ENCODE results near the gene TSN. TPM values are rescaled to one million over a fixed set of nuclear protein-coding genes. Genes with fewer than 3 reads are reported as not detected.

Gene TSN
- total RNA-seq, 1 experiment from 2014 or later: 112 TPM

GRCh38 chr2:121736140-121736461 lies 19.4 kb upstream of the TSN start:
- POLR2A ChIA-PET (ENCODE audit: low non-redundant PET): interaction anchor here (0.5 kb wide), 1 partner anchor 21 kb away, joined by 3 read pairs; no protein-coding TSS in a partner anchor
- intact Hi-C loops (cut with micrococcal nuclease; ENCODE audit: unreplicated experiment): loop anchor here (5.0 kb wide), 1 partner anchor 204 kb away; the partner anchor contains the start of gene RNU4ATAC
- BruUV-seq (replicated peaks): no TSS peak

GRCh38 chr2:121736462-121737336 lies 18.8 kb upstream of the TSN start, which contains the start of gene NIFK:
TSS of gene NIFK (minus strand) at chr2:121736875. CDS start at chr2:121736850, 25 bp downstream.
- Histone ChIP-seq H3K4me3 (ENCODE audit: low read depth, low read length, poor library complexity, severe bottlenecking) (peak within 1 kb of the TSS; percentile 72), H3K9me3 (ENCODE audit: low read depth, low read length, poor library complexity, severe bottlenecking) (no peaks in the 10 kb centered on the region), H3K27me3 (replicated peaks; ENCODE audit: insufficient read depth, low read depth, low read length, poor library complexity) (no peaks in the 10 kb centered on the region), H3K36me3 (ENCODE audit: insufficient read depth, low read length, poor library complexity, severe bottlenecking) (peaks cover 25% of the 10 kb centered on the region), H3K4me1 (ENCODE audit: insufficient read depth, low read length, poor library complexity, severe bottlenecking) (peaks cover 3% of the 10 kb centered on the region), H3K27ac (ENCODE audit: low read depth, low read length, poor library complexity, severe bottlenecking) (peak within 1 kb of the TSS; percentile 74)
- intact Hi-C loops (cut with micrococcal nuclease; ENCODE audit: unreplicated experiment): loop anchor here (5.0 kb wide), 1 partner anchor 204 kb away; the partner anchor contains the start of gene RNU4ATAC
- TF ChIP-seq CTCF (conservative IDR thresholded peaks at IDR 0.05; ENCODE audit: low read depth, low read length) (no peak), EZH2 (IDR thresholded peaks at IDR 0.05; ENCODE audit: borderline replicate concordance, low read depth, low read length, poor library complexity, severe bottlenecking) (no peak)
- CTCF ChIA-PET: interaction anchor here (0.6 to 1.1 kb wide), 3 partner anchors 18 to 930 kb away, joined by 4 to 5 read pairs (median 5); no protein-coding TSS in a partner anchor
- no TSS peak for BruUV-seq (replicated peaks)
- peak; percentile 99 for DNase-seq (ENCODE audit: low spot score)
- POLR2A ChIA-PET (ENCODE audit: low non-redundant PET): interaction anchor here (0.5 kb wide), 1 partner anchor 21 kb away, joined by 3 read pairs; no protein-coding TSS in a partner anchor

More at GRCh38 chr2:121736140-121736461, 19.4 kb upstream of the TSN start:
- Histone ChIP-seq H3K27ac (ENCODE audit: low read depth, low read length, poor library complexity, severe bottlenecking) (peak overlapping the region; percentile 74), H3K4me3 (ENCODE audit: low read depth, low read length, poor library complexity, severe bottlenecking) (peak overlapping the region; percentile 72), H3K9me3 (ENCODE audit: low read depth, low read length, poor library complexity, severe bottlenecking) (no peaks in the 10 kb centered on the region), H3K36me3 (ENCODE audit: insufficient read depth, low read length, poor library complexity, severe bottlenecking) (peaks cover 31% of the 10 kb centered on the region), H3K27me3 (replicated peaks; ENCODE audit: insufficient read depth, low read depth, low read length, poor library complexity) (no peaks in the 10 kb centered on the region), H3K4me1 (ENCODE audit: insufficient read depth, low read length, poor library complexity, severe bottlenecking) (peaks cover 3% of the 10 kb centered on the region)
- CTCF ChIA-PET: interaction anchor here (1.0 to 1.1 kb wide), 2 partner anchors 17 to 931 kb away, joined by 4 to 5 read pairs; no protein-coding TSS in a partner anchor
- TF ChIP-seq EZH2 (IDR thresholded peaks at IDR 0.05; ENCODE audit: borderline replicate concordance, low read depth, low read length, poor library complexity, severe bottlenecking) (no peak), CTCF (conservative IDR thresholded peaks at IDR 0.05; ENCODE audit: low read depth, low read length) (no peak)
- no peak for DNase-seq (ENCODE audit: low spot score)

- ChIA-PET CTCF (no interaction called here), POLR2A (ENCODE audit: low non-redundant PET) (no interaction called here)
- Histone ChIP-seq H3K36me3 (ENCODE audit: insufficient read depth, low read length, poor library complexity, severe bottlenecking) (no peaks in the 10 kb centered on the region), H3K9me3 (ENCODE audit: low read depth, low read length, poor library complexity, severe bottlenecking) (no peaks in the 10 kb centered on the region), H3K4me1 (ENCODE audit: insufficient read depth, low read length, poor library complexity, severe bottlenecking) (no peaks in the 10 kb centered on the region), H3K27me3 (replicated peaks; ENCODE audit: insufficient read depth, low read depth, low read length, poor library complexity) (no peaks in the 10 kb centered on the region), H3K4me3 (ENCODE audit: low read depth, low read length, poor library complexity, severe bottlenecking) (no peak overlapping the region), H3K27ac (ENCODE audit: low read depth, low read length, poor library complexity, severe bottlenecking) (no peak overlapping the region)
- intact Hi-C loops (cut with micrococcal nuclease; ENCODE audit: unreplicated experiment): no loop called here
- TF ChIP-seq CTCF (conservative IDR thresholded peaks at IDR 0.05; ENCODE audit: low read depth, low read length) (no peak), EZH2 (IDR thresholded peaks at IDR 0.05; ENCODE audit: borderline replicate concordance, low read depth, low read length, poor library complexity, severe bottlenecking) (no peak)
- no peak for DNase-seq (ENCODE audit: low spot score)
- BruUV-seq (replicated peaks): no TSS peak
Observed at GRCh38 chr2:121740973-121741372, 14.5 kb upstream of the TSN start.

Measured in A673 (cell line).